ENCODE measurements around the gene GRK5. TPM values are rescaled to one million over a fixed set of nuclear protein-coding genes. Genes with fewer than 3 reads are reported as not detected.

Gene GRK5
- total RNA-seq, 1 experiment from 2014 or later, result 2.3 TPM

GRCh38 chr10:119238577-119238976 is 31.2 kb downstream of the GRK5 start:
- DNase-seq (ENCODE audit: low spot score), result no peak

More at GRCh38 chr10:119238577-119238976, 31.2 kb downstream of the GRK5 start:
- ATAC-seq, result no peak
- ChIA-PET CTCF (interaction anchor here (0.7 kb wide), 1 partner anchor 36 kb away, joined by 3 read pairs; no protein-coding TSS in a partner anchor), POLR2A (no interaction called here)
- Mint-ChIP-seq H3K4me1 (peaks cover 49% of the 10 kb centered on the region), H3K27me3 (ENCODE audit: low read depth) (no peaks in the 10 kb centered on the region), H3K27ac (no peak overlapping the region), H3K4me3 (no peak overlapping the region), H3K9me3 (no peaks in the 10 kb centered on the region), H3K36me3 (no peaks in the 10 kb centered on the region)
- TF ChIP-seq, protein P1, sequence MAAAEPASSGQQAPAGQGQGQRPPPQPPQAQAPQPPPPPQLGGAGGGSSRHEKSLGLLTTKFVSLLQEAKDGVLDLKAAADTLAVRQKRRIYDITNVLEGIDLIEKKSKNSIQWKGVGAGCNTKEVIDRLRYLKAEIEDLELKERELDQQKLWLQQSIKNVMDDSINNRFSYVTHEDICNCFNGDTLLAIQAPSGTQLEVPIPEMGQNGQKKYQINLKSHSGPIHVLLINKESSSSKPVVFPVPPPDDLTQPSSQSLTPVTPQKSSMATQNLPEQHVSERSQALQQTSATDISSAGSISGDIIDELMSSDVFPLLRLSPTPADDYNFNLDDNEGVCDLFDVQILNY (CRISPR knock-in tag; IDR thresholded peaks at IDR 0.05), result no peak
- TF ChIP-seq NR3C1 (CRISPR knock-in tag; conservative IDR thresholded peaks at IDR 0.05; ENCODE audit: low read depth) (no peak), KAT7 (CRISPR knock-in tag; IDR thresholded peaks at IDR 0.05; ENCODE audit: borderline replicate concordance) (no peak), FOXP1 (CRISPR knock-in tag; IDR thresholded peaks at IDR 0.05; ENCODE audit: borderline replicate concordance) (no peak), NFE2L1 (CRISPR knock-in tag; IDR thresholded peaks at IDR 0.05) (no peak), ZNF532 (CRISPR knock-in tag; IDR thresholded peaks at IDR 0.05; ENCODE audit: borderline replicate concordance) (no peak), NR2C2 (CRISPR knock-in tag; IDR thresholded peaks at IDR 0.05) (no peak), RORB (CRISPR knock-in tag; IDR thresholded peaks at IDR 0.05) (no peak), GABPB1 (CRISPR knock-in tag; IDR thresholded peaks at IDR 0.05) (no peak), GTF2I (CRISPR knock-in tag; conservative IDR thresholded peaks at IDR 0.05) (no peak), ZNF263 (CRISPR knock-in tag; IDR thresholded peaks at IDR 0.05; ENCODE audit: low read depth) (no peak), TEAD4 (CRISPR knock-in tag; IDR thresholded peaks at IDR 0.05) (no peak), ZNF232 (CRISPR knock-in tag; IDR thresholded peaks at IDR 0.05) (no peak)
- TF ChIP-seq, protein P2, sequence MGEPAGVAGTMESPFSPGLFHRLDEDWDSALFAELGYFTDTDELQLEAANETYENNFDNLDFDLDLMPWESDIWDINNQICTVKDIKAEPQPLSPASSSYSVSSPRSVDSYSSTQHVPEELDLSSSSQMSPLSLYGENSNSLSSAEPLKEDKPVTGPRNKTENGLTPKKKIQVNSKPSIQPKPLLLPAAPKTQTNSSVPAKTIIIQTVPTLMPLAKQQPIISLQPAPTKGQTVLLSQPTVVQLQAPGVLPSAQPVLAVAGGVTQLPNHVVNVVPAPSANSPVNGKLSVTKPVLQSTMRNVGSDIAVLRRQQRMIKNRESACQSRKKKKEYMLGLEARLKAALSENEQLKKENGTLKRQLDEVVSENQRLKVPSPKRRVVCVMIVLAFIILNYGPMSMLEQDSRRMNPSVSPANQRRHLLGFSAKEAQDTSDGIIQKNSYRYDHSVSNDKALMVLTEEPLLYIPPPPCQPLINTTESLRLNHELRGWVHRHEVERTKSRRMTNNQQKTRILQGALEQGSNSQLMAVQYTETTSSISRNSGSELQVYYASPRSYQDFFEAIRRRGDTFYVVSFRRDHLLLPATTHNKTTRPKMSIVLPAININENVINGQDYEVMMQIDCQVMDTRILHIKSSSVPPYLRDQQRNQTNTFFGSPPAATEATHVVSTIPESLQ (CRISPR knock-in tag; IDR thresholded peaks at IDR 0.05), result no peak
- TF ChIP-seq, protein P3, sequence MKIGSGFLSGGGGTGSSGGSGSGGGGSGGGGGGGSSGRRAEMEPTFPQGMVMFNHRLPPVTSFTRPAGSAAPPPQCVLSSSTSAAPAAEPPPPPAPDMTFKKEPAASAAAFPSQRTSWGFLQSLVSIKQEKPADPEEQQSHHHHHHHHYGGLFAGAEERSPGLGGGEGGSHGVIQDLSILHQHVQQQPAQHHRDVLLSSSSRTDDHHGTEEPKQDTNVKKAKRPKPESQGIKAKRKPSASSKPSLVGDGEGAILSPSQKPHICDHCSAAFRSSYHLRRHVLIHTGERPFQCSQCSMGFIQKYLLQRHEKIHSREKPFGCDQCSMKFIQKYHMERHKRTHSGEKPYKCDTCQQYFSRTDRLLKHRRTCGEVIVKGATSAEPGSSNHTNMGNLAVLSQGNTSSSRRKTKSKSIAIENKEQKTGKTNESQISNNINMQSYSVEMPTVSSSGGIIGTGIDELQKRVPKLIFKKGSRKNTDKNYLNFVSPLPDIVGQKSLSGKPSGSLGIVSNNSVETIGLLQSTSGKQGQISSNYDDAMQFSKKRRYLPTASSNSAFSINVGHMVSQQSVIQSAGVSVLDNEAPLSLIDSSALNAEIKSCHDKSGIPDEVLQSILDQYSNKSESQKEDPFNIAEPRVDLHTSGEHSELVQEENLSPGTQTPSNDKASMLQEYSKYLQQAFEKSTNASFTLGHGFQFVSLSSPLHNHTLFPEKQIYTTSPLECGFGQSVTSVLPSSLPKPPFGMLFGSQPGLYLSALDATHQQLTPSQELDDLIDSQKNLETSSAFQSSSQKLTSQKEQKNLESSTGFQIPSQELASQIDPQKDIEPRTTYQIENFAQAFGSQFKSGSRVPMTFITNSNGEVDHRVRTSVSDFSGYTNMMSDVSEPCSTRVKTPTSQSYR (CRISPR knock-in tag; IDR thresholded peaks at IDR 0.05), result no peak
- TF ChIP-seq, protein P4, sequence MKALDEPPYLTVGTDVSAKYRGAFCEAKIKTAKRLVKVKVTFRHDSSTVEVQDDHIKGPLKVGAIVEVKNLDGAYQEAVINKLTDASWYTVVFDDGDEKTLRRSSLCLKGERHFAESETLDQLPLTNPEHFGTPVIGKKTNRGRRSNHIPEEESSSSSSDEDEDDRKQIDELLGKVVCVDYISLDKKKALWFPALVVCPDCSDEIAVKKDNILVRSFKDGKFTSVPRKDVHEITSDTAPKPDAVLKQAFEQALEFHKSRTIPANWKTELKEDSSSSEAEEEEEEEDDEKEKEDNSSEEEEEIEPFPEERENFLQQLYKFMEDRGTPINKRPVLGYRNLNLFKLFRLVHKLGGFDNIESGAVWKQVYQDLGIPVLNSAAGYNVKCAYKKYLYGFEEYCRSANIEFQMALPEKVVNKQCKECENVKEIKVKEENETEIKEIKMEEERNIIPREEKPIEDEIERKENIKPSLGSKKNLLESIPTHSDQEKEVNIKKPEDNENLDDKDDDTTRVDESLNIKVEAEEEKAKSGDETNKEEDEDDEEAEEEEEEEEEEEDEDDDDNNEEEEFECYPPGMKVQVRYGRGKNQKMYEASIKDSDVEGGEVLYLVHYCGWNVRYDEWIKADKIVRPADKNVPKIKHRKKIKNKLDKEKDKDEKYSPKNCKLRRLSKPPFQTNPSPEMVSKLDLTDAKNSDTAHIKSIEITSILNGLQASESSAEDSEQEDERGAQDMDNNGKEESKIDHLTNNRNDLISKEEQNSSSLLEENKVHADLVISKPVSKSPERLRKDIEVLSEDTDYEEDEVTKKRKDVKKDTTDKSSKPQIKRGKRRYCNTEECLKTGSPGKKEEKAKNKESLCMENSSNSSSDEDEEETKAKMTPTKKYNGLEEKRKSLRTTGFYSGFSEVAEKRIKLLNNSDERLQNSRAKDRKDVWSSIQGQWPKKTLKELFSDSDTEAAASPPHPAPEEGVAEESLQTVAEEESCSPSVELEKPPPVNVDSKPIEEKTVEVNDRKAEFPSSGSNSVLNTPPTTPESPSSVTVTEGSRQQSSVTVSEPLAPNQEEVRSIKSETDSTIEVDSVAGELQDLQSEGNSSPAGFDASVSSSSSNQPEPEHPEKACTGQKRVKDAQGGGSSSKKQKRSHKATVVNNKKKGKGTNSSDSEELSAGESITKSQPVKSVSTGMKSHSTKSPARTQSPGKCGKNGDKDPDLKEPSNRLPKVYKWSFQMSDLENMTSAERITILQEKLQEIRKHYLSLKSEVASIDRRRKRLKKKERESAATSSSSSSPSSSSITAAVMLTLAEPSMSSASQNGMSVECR (CRISPR knock-in tag; IDR thresholded peaks at IDR 0.05; ENCODE audit: borderline replicate concordance), result no peak
- TF ChIP-seq, protein P5, sequence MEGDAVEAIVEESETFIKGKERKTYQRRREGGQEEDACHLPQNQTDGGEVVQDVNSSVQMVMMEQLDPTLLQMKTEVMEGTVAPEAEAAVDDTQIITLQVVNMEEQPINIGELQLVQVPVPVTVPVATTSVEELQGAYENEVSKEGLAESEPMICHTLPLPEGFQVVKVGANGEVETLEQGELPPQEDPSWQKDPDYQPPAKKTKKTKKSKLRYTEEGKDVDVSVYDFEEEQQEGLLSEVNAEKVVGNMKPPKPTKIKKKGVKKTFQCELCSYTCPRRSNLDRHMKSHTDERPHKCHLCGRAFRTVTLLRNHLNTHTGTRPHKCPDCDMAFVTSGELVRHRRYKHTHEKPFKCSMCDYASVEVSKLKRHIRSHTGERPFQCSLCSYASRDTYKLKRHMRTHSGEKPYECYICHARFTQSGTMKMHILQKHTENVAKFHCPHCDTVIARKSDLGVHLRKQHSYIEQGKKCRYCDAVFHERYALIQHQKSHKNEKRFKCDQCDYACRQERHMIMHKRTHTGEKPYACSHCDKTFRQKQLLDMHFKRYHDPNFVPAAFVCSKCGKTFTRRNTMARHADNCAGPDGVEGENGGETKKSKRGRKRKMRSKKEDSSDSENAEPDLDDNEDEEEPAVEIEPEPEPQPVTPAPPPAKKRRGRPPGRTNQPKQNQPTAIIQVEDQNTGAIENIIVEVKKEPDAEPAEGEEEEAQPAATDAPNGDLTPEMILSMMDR (IDR thresholded peaks at IDR 0.05), result no peak
- TF ChIP-seq, protein P6, sequence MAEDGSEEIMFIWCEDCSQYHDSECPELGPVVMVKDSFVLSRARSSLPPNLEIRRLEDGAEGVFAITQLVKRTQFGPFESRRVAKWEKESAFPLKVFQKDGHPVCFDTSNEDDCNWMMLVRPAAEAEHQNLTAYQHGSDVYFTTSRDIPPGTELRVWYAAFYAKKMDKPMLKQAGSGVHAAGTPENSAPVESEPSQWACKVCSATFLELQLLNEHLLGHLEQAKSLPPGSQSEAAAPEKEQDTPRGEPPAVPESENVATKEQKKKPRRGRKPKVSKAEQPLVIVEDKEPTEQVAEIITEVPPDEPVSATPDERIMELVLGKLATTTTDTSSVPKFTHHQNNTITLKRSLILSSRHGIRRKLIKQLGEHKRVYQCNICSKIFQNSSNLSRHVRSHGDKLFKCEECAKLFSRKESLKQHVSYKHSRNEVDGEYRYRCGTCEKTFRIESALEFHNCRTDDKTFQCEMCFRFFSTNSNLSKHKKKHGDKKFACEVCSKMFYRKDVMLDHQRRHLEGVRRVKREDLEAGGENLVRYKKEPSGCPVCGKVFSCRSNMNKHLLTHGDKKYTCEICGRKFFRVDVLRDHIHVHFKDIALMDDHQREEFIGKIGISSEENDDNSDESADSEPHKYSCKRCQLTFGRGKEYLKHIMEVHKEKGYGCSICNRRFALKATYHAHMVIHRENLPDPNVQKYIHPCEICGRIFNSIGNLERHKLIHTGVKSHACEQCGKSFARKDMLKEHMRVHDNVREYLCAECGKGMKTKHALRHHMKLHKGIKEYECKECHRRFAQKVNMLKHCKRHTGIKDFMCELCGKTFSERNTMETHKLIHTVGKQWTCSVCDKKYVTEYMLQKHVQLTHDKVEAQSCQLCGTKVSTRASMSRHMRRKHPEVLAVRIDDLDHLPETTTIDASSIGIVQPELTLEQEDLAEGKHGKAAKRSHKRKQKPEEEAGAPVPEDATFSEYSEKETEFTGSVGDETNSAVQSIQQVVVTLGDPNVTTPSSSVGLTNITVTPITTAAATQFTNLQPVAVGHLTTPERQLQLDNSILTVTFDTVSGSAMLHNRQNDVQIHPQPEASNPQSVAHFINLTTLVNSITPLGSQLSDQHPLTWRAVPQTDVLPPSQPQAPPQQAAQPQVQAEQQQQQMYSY (CRISPR knock-in tag; IDR thresholded peaks at IDR 0.05), result no peak
